DMS 273 treated with DMSO at 0.1 percent for 48 hours (cell line): Measurements from ENCODE around the gene TACR2.

ENCODE experiments used
- DNase-seq: peaks from one replicate; lab custom pipeline; 2025; lab: John Stamatoyannopoulos, UW

Gene TACR2

GRCh38 chr10:69419096-69419743 is 2.5 kb upstream of the TACR2 start:
- DNase-seq, result no peak

- no peak for DNase-seq
These were observed 1.5 kb upstream of the TACR2 start for GRCh38 chr10:69418052-69418752.

GRCh38 chr10:69417542-69417941 is 824 bp upstream of the TACR2 start:
- DNase-seq, result no peak

- DNase-seq, result no peak
These were observed 767 bp downstream of the TACR2 start for GRCh38 chr10:69415951-69416350.

- no peak for DNase-seq
These were observed 1.7 kb downstream of the TACR2 start for GRCh38 chr10:69415049-69415448.

GRCh38 chr10:69414036-69415018 is 2.4 kb downstream of the TACR2 start:
- no peak for DNase-seq

- DNase-seq, result no peak
These were observed 3.4 kb downstream of the TACR2 start for GRCh38 chr10:69413221-69413865.

- DNase-seq, result no peak
These were observed 4.4 kb downstream of the TACR2 start for GRCh38 chr10:69412232-69412790.

GRCh38 chr10:69411476-69411875 is 5.2 kb downstream of the TACR2 start:
- DNase-seq, result no peak

- no peak for DNase-seq
These were observed 6.2 kb downstream of the TACR2 start for GRCh38 chr10:69410487-69410886.

GRCh38 chr10:69409968-69410367 is 6.8 kb downstream of the TACR2 start:
- DNase-seq, result no peak

- no peak for DNase-seq
These were observed 7.6 kb downstream of the TACR2 start for GRCh38 chr10:69409176-69409495.

GRCh38 chr10:69408318-69409175 is 8.2 kb downstream of the TACR2 start:
- peak; percentile 63 for DNase-seq

GRCh38 chr10:69407621-69408301 is 9.0 kb downstream of the TACR2 start:
- peak; percentile 10 for DNase-seq

- DNase-seq, result no peak
These were observed 9.7 kb downstream of the TACR2 start for GRCh38 chr10:69406816-69407580.

- DNase-seq, result no peak
These were observed 10.4 kb downstream of the TACR2 start for GRCh38 chr10:69406302-69406811.

- no peak for DNase-seq
These were observed 11.5 kb downstream of the TACR2 start for GRCh38 chr10:69405221-69405620.

GRCh38 chr10:69404786-69405185 is 11.9 kb downstream of the TACR2 start:
- DNase-seq, result no peak

GRCh38 chr10:69403519-69403918 is 13.2 kb downstream of the TACR2 start:
- no peak for DNase-seq
